HCT116 (cell line): ENCODE results near the gene SLC12A3. TPM values are rescaled to one million over a fixed set of nuclear protein-coding genes. Genes with fewer than 3 reads are reported as not detected.

Experiments used
- ATAC-seq: fragments of 200-7000 bp; cut with Tn5 transposase; 2 replicates; pipeline ENCODE4 v1.9.1; 2020; ENCODE audit warnings: mild to moderate bottlenecking, moderate library complexity
- BruUV-seq: library from RNA; stranded (reverse); fragments of 400-500 nt; replicated peaks from 2 replicates; lab custom pipeline; 2021; lab: Mats Ljungman, UMichigan
- CTCF ChIA-PET: fragments of 300-600 bp; sonication (Branson Sonifier 250); formaldehyde crosslinking; loops from one replicate; lab custom pipeline; 2021; ENCODE audit warnings: antibody characterized with exemption; lab: Charles Lee
- POLR2A ChIA-PET: fragments of 300-600, 350-600 bp; sonication (Branson Sonifier 250); formaldehyde crosslinking; loops from one replicate; lab custom pipeline; 2021; ENCODE audit warnings: antibody characterized with exemption; lab: Charles Lee
- RAD21 ChIA-PET, 2 experiments: fragments of 300-600 bp; sonication (Branson Sonifier 250); formaldehyde crosslinking; loops; one replicate each; lab custom pipeline; 2023; ENCODE audit warnings: low total read pairs in 2 of 2; ENCODE audit not compliant: uncharacterized antibody in 2 of 2, unreplicated experiment in 2 of 2, low non-redundant PET in 1 of 2; lab: Charles Lee
- DNase-seq: peaks from one replicate; pipeline ENCODE4 v3.0.0-alpha.2; 2010; ENCODE audit warnings: low read depth, low spot score
- H2AFZ ChIP-seq: fragments of 200-600 bp; shearing (Covaris generic), sonication (generic); 2 replicates; pipeline ENCODE4 v1.6.1; 2017; ENCODE audit warnings: low read depth, mixed run types, mixed read lengths, antibody characterized with exemption, low read length; ENCODE audit not compliant: poor library complexity, severe bottlenecking
- H3K27ac ChIP-seq: 2 replicates; pipeline ENCODE4 v1.5.1; 2012; ENCODE audit warnings: low read depth, low read length
- H3K27me3 ChIP-seq: fragments of 200-600 bp; sonication (generic); 2 replicates; pipeline ENCODE4 v1.6.1; 2016; ENCODE audit warnings: mixed run types, low read length, mixed read lengths; ENCODE audit not compliant: insufficient read depth
- H3K36me3 ChIP-seq, 2 experiments: fragments of 200-500 bp in 1 of 2; fragments of 200-600 bp in 1 of 2; sonication (Bioruptor generic) in 1 of 2; sonication (generic) in 1 of 2; 2 replicates each; pipeline versions ENCODE4 v1.5.1 to v1.6.1; 2014 to 2016; ENCODE audit warnings: low read length in 2 of 2, inconsistent platforms in 1 of 2, mixed read lengths in 1 of 2, mixed run types in 1 of 2; ENCODE audit not compliant: insufficient read depth in 2 of 2, control insufficient read depth in 1 of 2
- H3K4me1 ChIP-seq, 2 experiments: fragments of 200-600 bp in 1 of 2; sonication (generic) in 1 of 2; 2 replicates each; pipeline versions ENCODE4 v1.5.1 to v1.6.1; 2012 to 2017; ENCODE audit warnings: low read length in 2 of 2, inconsistent platforms in 1 of 2, mild to moderate bottlenecking in 1 of 2, mixed read lengths in 1 of 2, mixed run types in 1 of 2, moderate library complexity in 1 of 2; ENCODE audit not compliant: insufficient read depth in 2 of 2, control insufficient read depth in 1 of 2
- H3K4me2 ChIP-seq: fragments of 200-600 bp; sonication (generic); 2 replicates; pipeline ENCODE4 v1.6.1; 2017; ENCODE audit warnings: mixed run types, low read length, mixed read lengths
- H3K4me3 ChIP-seq, 2 experiments: fragments of 200-600 bp in 1 of 2; sonication (generic) in 1 of 2; replicated peaks in 1 of 2; 2 replicates each; pipeline ENCODE4 v1.5.1; 2011 to 2016; ENCODE audit warnings: low read length in 2 of 2, control low read depth in 1 of 2, low read depth in 1 of 2, mild to moderate bottlenecking in 1 of 2, mixed read lengths in 1 of 2, mixed run types in 1 of 2
- H3K79me2 ChIP-seq: fragments of 200-600 bp; sonication (generic); 2 replicates; pipeline ENCODE4 v1.6.1; 2017; ENCODE audit warnings: mild to moderate bottlenecking, mixed run types, low read length, moderate library complexity, mixed read lengths; ENCODE audit not compliant: insufficient read depth
- H3K9ac ChIP-seq: fragments of 200-600 bp; sonication (generic); 2 replicates; pipeline ENCODE4 v1.6.1; 2016; ENCODE audit warnings: low read length, mixed read lengths
- H3K9me2 ChIP-seq: fragments of 200-600 bp; sonication (generic), shearing (Covaris generic); 2 replicates; pipeline ENCODE4 v1.6.1; 2017; ENCODE audit warnings: mixed run types, mild to moderate bottlenecking, moderate library complexity; ENCODE audit not compliant: insufficient read depth
- H3K9me3 ChIP-seq, 2 experiments: fragments of 200-500 bp in 1 of 2; fragments of 200-600 bp in 1 of 2; sonication (Bioruptor generic) in 1 of 2; sonication (generic) in 1 of 2; 2 replicates each; pipeline ENCODE4 v1.6.1; 2014 to 2017; ENCODE audit warnings: low read length in 2 of 2, mixed read lengths in 2 of 2, inconsistent platforms in 1 of 2, low read depth in 1 of 2, mild to moderate bottlenecking in 1 of 2, mixed run types in 1 of 2, moderate library complexity in 1 of 2; ENCODE audit not compliant: control insufficient read depth in 1 of 2, insufficient read depth in 1 of 2
- H4K20me1 ChIP-seq: fragments of 200-600 bp; sonication (generic), shearing (Covaris generic); 2 replicates; pipeline ENCODE4 v1.6.1; 2017; ENCODE audit warnings: mixed run types, mild to moderate bottlenecking, moderate library complexity; ENCODE audit not compliant: insufficient read depth
- CEBPB ChIP-seq: IDR thresholded peaks from 2 replicates; pipeline ENCODE4 v1.6.1; 2012; ENCODE audit warnings: low read depth
- EGR1 ChIP-seq: IDR thresholded peaks from 2 replicates; pipeline ENCODE4 v1.6.1; 2012; ENCODE audit warnings: low read depth
- ELF1 ChIP-seq: IDR thresholded peaks from 2 replicates; pipeline ENCODE4 v1.6.1; 2012; ENCODE audit warnings: low read depth, borderline replicate concordance
- EZH2 ChIP-seq: fragments of 200-600 bp; sonication (generic); IDR thresholded peaks from 2 replicates; pipeline ENCODE4 v1.6.1; 2017; ENCODE audit warnings: antibody characterized with exemption, mixed run types
- EZH2phosphoT487 ChIP-seq: fragments of 200-600 bp; IDR thresholded peaks from 2 replicates; pipeline ENCODE4 v1.6.1; 2018; ENCODE audit warnings: antibody characterized with exemption, borderline replicate concordance
- FOSL1 ChIP-seq: IDR thresholded peaks from 2 replicates; pipeline ENCODE4 v1.6.1; 2012; ENCODE audit warnings: low read depth
- JUND ChIP-seq: IDR thresholded peaks from 2 replicates; pipeline ENCODE4 v1.6.1; 2012
- POLR2AphosphoS5 ChIP-seq: IDR thresholded peaks from 2 replicates; pipeline ENCODE4 v1.6.1; 2011; ENCODE audit warnings: mild to moderate bottlenecking, low read depth, low read length, moderate library complexity
- REST ChIP-seq: IDR thresholded peaks from 2 replicates; pipeline ENCODE4 v1.6.1; 2012; ENCODE audit warnings: low read depth
- SIN3A ChIP-seq: IDR thresholded peaks from 2 replicates; pipeline ENCODE4 v1.6.1; 2012; ENCODE audit warnings: low read depth
- SP1 ChIP-seq: IDR thresholded peaks from 2 replicates; pipeline ENCODE4 v1.6.1; 2012; ENCODE audit warnings: low read depth
- SRF ChIP-seq: IDR thresholded peaks from 2 replicates; pipeline ENCODE4 v1.6.1; 2012; ENCODE audit warnings: low read depth
- YY1 ChIP-seq: IDR thresholded peaks from 2 replicates; pipeline ENCODE4 v1.6.1; 2011; ENCODE audit warnings: low read length, low read depth, moderate library complexity, mild to moderate bottlenecking; ENCODE audit not compliant: insufficient replicate concordance; ENCODE audit errors: extremely low read depth
- ZFX ChIP-seq: fragments of 450-650 bp; IDR thresholded peaks from 2 replicates; pipeline ENCODE4 v1.6.1; 2017
- ZNF274 ChIP-seq: fragments of 200-500 bp; sonication (Bioruptor generic); IDR thresholded peaks from 2 replicates; pipeline ENCODE4 v1.6.1; 2014; ENCODE audit warnings: mild to moderate bottlenecking, low read depth, low read length, inconsistent platforms
- intact Hi-C: fragments of 100-400 bp; cut with micrococcal nuclease; formaldehyde crosslinking; loops from 2 replicates; pipeline ENCODE4 v1.10.0; 2022
- total RNA-seq: library from RNA; stranded (reverse); gene quantifications from one replicate; pipeline ENCODE4 v1.2.1, GENCODE V29; 2021; ENCODE audit not compliant: unreplicated experiment
- TF ChIP-seq, protein P1 (sequence below): IDR thresholded peaks from 2 replicates; pipeline ENCODE4 v1.6.1; 2012
- TF ChIP-seq, protein P2 (sequence below), 3 experiments: fragments of 200-600 bp in 1 of 3; sonication (generic) in 1 of 3; IDR thresholded peaks in 2 of 3; conservative IDR thresholded peaks in 1 of 3; 2 replicates each; pipeline ENCODE4 v1.5.1; 2012 to 2017; ENCODE audit warnings: low read depth in 2 of 3, low read length in 2 of 3, antibody characterized with exemption in 1 of 3, borderline replicate concordance in 1 of 3, control low read depth in 1 of 3, mild to moderate bottlenecking in 1 of 3, mixed read lengths in 1 of 3, mixed run types in 1 of 3, moderate library complexity in 1 of 3; ENCODE audit not compliant: insufficient read depth in 1 of 3

SLC12A3 gene
- total RNA-seq, 1 experiment from 2014 or later, result not detected

DNA sequence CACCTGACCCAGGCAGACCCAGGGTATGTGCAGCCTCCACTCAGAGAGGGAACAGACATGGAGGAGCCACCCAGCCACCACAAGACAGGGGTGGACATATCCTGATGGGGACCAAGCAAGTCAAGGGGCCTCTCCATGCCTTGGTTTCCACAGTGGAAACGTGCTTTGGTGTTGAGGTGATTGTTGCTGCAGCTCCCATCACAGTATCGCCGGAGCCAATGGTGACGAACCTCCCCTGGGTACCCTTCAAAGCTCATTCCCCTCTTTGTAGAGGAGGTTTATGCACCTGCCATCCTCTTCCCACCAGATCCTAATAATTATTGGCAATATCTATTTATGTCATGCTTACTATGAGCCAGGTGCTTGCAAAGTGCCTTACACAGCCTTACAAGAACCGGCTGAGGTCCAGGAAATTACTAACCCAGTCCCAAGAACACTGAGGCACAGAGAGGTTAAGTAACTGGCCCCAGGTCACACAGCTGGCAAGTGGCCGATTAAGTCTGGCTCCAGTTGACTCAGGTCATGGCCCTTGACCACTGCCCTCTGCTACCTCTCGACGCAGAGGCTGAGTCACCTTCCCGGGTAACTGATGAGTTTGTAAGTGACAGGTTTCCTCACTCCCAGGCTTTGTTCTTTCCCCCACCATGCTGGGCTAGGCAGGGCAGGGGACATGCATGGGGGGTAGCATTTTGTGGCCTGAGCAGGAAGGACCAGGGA, 20.6 kb downstream of the SLC12A3 start:
- Histone ChIP-seq H3K4me1 (no peaks in the 10 kb centered on the region), H3K9me2 (no peaks in the 10 kb centered on the region), H3K27me3 (no peaks in the 10 kb centered on the region), H3K4me2 (no peak overlapping the region), H3K4me3 (no peak overlapping the region), H2AFZ (no peak overlapping the region), H3K36me3 (no peaks in the 10 kb centered on the region), H3K9me3 (no peaks in the 10 kb centered on the region), H4K20me1 (no peaks in the 10 kb centered on the region), H3K27ac (no peak overlapping the region), H3K79me2 (no peaks in the 10 kb centered on the region), H3K9ac (no peak overlapping the region)
- ChIA-PET POLR2A (no interaction called here), CTCF (no interaction called here), RAD21 (no interaction called here)
- ATAC-seq (no peak), DNase-seq (no peak)
- BruUV-seq, result no TSS peak
- intact Hi-C loops, result no loop called here
- TF ChIP-seq ZFX (no peak), SRF (no peak), EZH2phosphoT487 (no peak), EGR1 (no peak), YY1 (no peak), EZH2 (no peak), CEBPB (no peak)

DNA sequence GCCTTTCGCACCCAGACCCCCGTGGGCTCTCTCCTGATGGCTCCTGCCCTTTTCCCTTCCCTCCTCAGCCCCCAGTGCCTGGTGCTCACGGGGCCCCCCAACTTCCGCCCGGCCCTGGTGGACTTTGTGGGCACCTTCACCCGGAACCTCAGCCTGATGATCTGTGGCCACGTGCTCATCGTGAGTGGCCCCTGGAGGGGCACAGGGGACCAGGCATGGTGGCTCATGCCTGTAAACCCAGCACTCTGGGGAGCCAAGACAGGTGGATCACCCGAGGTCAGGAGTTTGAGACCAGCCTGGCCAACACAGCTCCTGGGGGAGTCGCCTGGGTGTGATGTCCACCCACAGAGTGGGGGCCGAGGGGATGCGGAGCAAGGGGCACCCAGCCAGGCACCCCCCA, 21.3 kb downstream of the SLC12A3 start:
- Histone ChIP-seq H4K20me1 (no peaks in the 10 kb centered on the region), H3K36me3 (no peaks in the 10 kb centered on the region), H3K27me3 (no peaks in the 10 kb centered on the region), H3K4me2 (no peak overlapping the region), H3K4me1 (no peaks in the 10 kb centered on the region), H3K79me2 (no peaks in the 10 kb centered on the region), H3K9me2 (no peaks in the 10 kb centered on the region), H2AFZ (no peak overlapping the region), H3K4me3 (no peak overlapping the region), H3K27ac (no peak overlapping the region), H3K9me3 (no peaks in the 10 kb centered on the region), H3K9ac (no peak overlapping the region)
- RAD21 ChIA-PET, result no interaction called here
- no TSS peak for BruUV-seq
- TF ChIP-seq SIN3A (no peak), FOSL1 (no peak), POLR2AphosphoS5 (no peak), ELF1 (no peak), SRF (no peak), REST (no peak), JUND (no peak), SP1 (no peak), ZNF274 (no peak)
- TF ChIP-seq, protein P1, sequence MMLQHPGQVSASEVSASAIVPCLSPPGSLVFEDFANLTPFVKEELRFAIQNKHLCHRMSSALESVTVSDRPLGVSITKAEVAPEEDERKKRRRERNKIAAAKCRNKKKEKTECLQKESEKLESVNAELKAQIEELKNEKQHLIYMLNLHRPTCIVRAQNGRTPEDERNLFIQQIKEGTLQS, result no peak
- TF ChIP-seq, protein P2, sequence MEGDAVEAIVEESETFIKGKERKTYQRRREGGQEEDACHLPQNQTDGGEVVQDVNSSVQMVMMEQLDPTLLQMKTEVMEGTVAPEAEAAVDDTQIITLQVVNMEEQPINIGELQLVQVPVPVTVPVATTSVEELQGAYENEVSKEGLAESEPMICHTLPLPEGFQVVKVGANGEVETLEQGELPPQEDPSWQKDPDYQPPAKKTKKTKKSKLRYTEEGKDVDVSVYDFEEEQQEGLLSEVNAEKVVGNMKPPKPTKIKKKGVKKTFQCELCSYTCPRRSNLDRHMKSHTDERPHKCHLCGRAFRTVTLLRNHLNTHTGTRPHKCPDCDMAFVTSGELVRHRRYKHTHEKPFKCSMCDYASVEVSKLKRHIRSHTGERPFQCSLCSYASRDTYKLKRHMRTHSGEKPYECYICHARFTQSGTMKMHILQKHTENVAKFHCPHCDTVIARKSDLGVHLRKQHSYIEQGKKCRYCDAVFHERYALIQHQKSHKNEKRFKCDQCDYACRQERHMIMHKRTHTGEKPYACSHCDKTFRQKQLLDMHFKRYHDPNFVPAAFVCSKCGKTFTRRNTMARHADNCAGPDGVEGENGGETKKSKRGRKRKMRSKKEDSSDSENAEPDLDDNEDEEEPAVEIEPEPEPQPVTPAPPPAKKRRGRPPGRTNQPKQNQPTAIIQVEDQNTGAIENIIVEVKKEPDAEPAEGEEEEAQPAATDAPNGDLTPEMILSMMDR (IDR thresholded peaks at IDR 0.05 in 2 of 3, conservative IDR thresholded peaks at IDR 0.05 in 1 of 3; ENCODE audit: borderline replicate concordance in 1 of 3, insufficient read depth in 1 of 3, low read depth in 2 of 3, low read length in 2 of 3), result no peak
- intact Hi-C loops, result no loop called here
- POLR2A ChIA-PET, result no interaction called here
- CTCF ChIA-PET, result no interaction called here
- ATAC-seq, result no peak
- DNase-seq, result no peak
